ENCODE results near the gene MARCHF10. TPM values are rescaled to one million over a fixed set of nuclear protein-coding genes. Genes with fewer than 3 reads are reported as not detected.
A peak's percentile ranks its signal among the peaks of the same experiment; 100 is the strongest.

MARCHF10 gene
- total RNA-seq, 6 donors from 2014 or later: 0.72 to 7.2 (median 3.2) TPM

- Histone ChIP-seq H3K36me3 (peaks cover 0 to 15% (median 2%) of the 10 kb centered on the region in 4 donors), H3K27ac (no peak overlapping the region), H3K4me1 (no peaks in the 10 kb centered on the region), H3K27me3 (no peaks in the 10 kb centered on the region), H3K4me3 (no peak overlapping the region), H3K9me3 (peaks cover 0 to 6% (median 0%) of the 10 kb centered on the region in 4 donors)
- TF ChIP-seq CTCF (IDR thresholded peaks at IDR 0.05) (no peak), POLR2AphosphoS5 (IDR thresholded peaks at IDR 0.05) (no peak), POLR2A (IDR thresholded peaks at IDR 0.05) (no peak), EP300 (IDR thresholded peaks at IDR 0.05) (no peak)
- no peak for DNase-seq
- WGBS, 2 donors: 93 to 100% methylated on average over 1 to 3 of the region's 3 CpGs
- no peak for ATAC-seq (ENCODE audit: low FRiP score in 2 of 2)
These were observed 142.5 kb downstream of the MARCHF10 start for GRCh38 chr17:62665599-62665998.

DNA sequence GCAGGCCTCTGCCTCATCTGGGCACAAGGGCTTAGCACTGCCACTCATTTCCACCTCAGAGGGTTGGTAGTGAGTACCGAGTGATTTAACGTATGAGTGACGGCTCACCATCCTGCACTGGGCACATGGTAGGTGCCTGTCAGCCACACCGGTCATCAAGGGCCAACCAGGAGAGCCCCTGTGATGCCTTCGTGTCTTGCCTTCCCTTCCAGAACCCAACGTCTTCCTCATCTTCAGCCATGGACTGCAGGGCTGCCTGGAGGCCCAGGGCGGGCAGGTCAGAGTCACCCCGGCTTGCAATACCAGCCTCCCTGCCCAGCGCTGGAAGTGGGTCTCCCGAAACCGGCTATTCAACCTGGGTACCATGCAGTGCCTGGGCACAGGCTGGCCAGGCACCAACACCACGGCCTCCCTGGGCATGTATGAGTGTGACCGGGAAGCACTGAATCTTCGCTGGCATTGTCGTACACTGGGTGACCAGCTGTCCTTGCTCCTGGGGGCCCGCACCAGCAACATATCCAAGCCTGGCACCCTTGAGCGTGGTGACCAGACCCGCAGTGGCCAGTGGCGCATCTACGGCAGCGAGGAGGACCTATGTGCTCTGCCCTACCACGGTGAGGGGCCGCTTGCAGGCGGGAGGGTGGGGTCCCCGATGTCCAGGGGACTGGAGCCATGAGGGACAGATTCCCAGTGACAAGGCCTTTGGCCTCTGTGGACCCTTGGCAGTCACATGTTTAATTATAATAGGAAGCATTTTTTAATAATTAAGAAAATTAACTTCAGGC, 143.6 kb downstream of the MARCHF10 start:
- TF ChIP-seq POLR2AphosphoS5 (IDR thresholded peaks at IDR 0.05) (no peak), EP300 (IDR thresholded peaks at IDR 0.05) (no peak)
- Histone ChIP-seq H3K4me3 (no peak overlapping the region), H3K4me1 (no peaks in the 10 kb centered on the region), H3K9me3 (peaks cover 0 to 9% (median 0%) of the 10 kb centered on the region in 4 donors), H3K27me3 (no peaks in the 10 kb centered on the region), H3K36me3 (peaks cover 0 to 12% (median 2%) of the 10 kb centered on the region in 4 donors), H3K27ac (no peak overlapping the region)
- DNase-seq (peak in 1 of 2 donors; percentile 55), ATAC-seq (ENCODE audit: low FRiP score in 2 of 2) (no peak)
- WGBS, 2 donors: 88 to 91% methylated on average over 7 to 18 of the region's 25 CpGs

DNA sequence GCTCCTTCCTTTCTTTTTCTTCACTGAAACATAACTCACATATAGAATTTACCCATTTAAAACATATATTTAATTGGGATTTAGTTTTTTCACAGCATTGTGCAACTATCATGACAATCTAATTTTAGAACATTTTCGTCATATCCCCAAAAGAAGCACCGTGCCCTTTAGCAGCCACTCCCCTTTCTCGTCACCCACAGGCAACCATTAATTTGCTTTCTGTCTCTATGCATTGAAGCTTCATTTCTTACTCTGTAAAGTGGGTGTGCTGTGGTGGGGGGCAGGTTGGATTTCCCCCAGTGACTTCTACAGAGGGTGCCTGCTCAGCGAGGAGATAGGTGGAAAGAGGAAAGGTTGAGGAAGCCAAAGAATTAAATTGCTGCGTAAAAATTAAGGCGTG, 144.8 kb downstream of the MARCHF10 start:
- DNase-seq: no peak
- WGBS, 2 donors: 67 to 69% methylated on average over 6 of the region's 6 CpGs

GRCh38 chr17:62662855-62663254, 145.3 kb downstream of the MARCHF10 start:
- no peak overlapping the region for H3K4me3 ChIP-seq
- H3K9me3 ChIP-seq: peaks cover 0 to 9% (median 0%) of the 10 kb centered on the region in 4 donors
- 79 to 85% methylated on average over 6 of the region's 6 CpGs for WGBS, 2 donors
- no peaks in the 10 kb centered on the region for H3K27me3 ChIP-seq
- no peaks in the 10 kb centered on the region for H3K4me1 ChIP-seq
- no peak for ATAC-seq (ENCODE audit: low FRiP score in 2 of 2)
- DNase-seq: no peak
- H3K27ac ChIP-seq: no peak overlapping the region
- peaks cover 0 to 11% (median 2%) of the 10 kb centered on the region in 4 donors for H3K36me3 ChIP-seq
- TF ChIP-seq CTCF (IDR thresholded peaks at IDR 0.05) (no peak), POLR2A (IDR thresholded peaks at IDR 0.05) (no peak), EP300 (IDR thresholded peaks at IDR 0.05) (no peak), POLR2AphosphoS5 (IDR thresholded peaks at IDR 0.05) (no peak)

More for the DNA sequence above, 144.8 kb downstream of the MARCHF10 start:
- Histone ChIP-seq H3K9me3 (peaks cover 0 to 9% (median 0%) of the 10 kb centered on the region in 4 donors), H3K4me1 (no peaks in the 10 kb centered on the region), H3K4me3 (no peak overlapping the region), H3K27me3 (no peaks in the 10 kb centered on the region), H3K36me3 (peaks cover 0 to 11% (median 2%) of the 10 kb centered on the region in 4 donors), H3K27ac (no peak overlapping the region)
- no peak for ATAC-seq (ENCODE audit: low FRiP score in 2 of 2)
- no peak for TF ChIP-seq EP300 (IDR thresholded peaks at IDR 0.05)
- TF ChIP-seq POLR2A (IDR thresholded peaks at IDR 0.05): no peak
- TF ChIP-seq CTCF (IDR thresholded peaks at IDR 0.05): no peak
- no peak for TF ChIP-seq POLR2AphosphoS5 (IDR thresholded peaks at IDR 0.05)

DNA sequence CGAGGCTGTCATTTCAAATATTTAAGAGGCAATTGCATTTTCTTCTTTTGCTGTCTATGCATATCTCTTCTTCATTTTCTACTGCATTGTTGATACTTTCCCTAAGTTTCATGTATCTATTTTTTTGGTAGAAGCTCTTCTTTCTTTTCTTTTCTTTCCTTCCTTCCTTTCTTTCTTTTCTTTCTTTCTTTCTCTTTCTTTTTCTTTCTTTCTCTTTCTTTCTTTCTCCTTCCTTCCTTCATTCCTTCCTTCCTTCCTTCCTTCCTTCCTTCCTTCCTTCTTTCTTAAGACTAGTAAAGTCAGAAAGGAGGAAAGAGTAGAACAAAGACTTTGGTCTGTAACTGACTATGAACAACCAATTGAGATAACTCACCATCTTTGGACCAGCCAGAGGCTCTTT, 146.8 kb downstream of the MARCHF10 start:
- no peaks in the 10 kb centered on the region for H3K4me1 ChIP-seq
- H3K36me3 ChIP-seq: peaks cover 0 to 4% (median 0%) of the 10 kb centered on the region in 4 donors
- H3K27ac ChIP-seq: no peak overlapping the region
- peaks cover 0 to 9% (median 0%) of the 10 kb centered on the region in 4 donors for H3K9me3 ChIP-seq
- ATAC-seq (ENCODE audit: low FRiP score in 2 of 2) (no peak), DNase-seq (no peak)
- H3K4me3 ChIP-seq: no peak overlapping the region
- no peak for TF ChIP-seq CTCF (IDR thresholded peaks at IDR 0.05)
- no peak for TF ChIP-seq EP300 (IDR thresholded peaks at IDR 0.05)
- TF ChIP-seq POLR2AphosphoS5 (IDR thresholded peaks at IDR 0.05): no peak
- no peak for TF ChIP-seq POLR2A (IDR thresholded peaks at IDR 0.05)
- WGBS, 2 donors: 91 to 95% methylated on average over 1 of the region's 1 CpG
- no peaks in the 10 kb centered on the region for H3K27me3 ChIP-seq
